Mesendoderm (in vitro differentiated cells): Measurements from ENCODE around the gene TAC4.
A peak's percentile ranks its signal among the peaks of the same experiment; 100 is the strongest.

ENCODE experiments used
- DNase-seq: peaks from one replicate; pipeline ENCODE4 v3.0.0; 2013
- H2AK5ac ChIP-seq: 2 replicates; pipeline ENCODE4 v1.6.1; 2013; ENCODE audit warnings: low read length, inconsistent platforms
- H2BK120ac ChIP-seq: 2 replicates; pipeline ENCODE4 v1.6.1; 2013; ENCODE audit warnings: low read depth, mild to moderate bottlenecking, low read length, moderate library complexity, mixed read lengths
- H2BK15ac ChIP-seq: replicated peaks from 2 replicates; pipeline ENCODE4 v1.6.1; 2013; ENCODE audit warnings: low read depth, mild to moderate bottlenecking, moderate library complexity
- H2BK5ac ChIP-seq: 2 replicates; pipeline ENCODE4 v1.6.1; 2013; ENCODE audit warnings: low read length, inconsistent platforms
- H3K18ac ChIP-seq: 2 replicates; pipeline ENCODE4 v1.6.1; 2013; ENCODE audit warnings: mild to moderate bottlenecking, low read length, mixed read lengths
- H3K23ac ChIP-seq: one replicate; pipeline ENCODE4 v1.6.1; 2013; ENCODE audit warnings: low read length
- H3K27ac ChIP-seq: 2 replicates; pipeline ENCODE4 v1.5.1; 2013; ENCODE audit warnings: low read depth, mild to moderate bottlenecking, inconsistent platforms, low read length, moderate library complexity
- H3K27me3 ChIP-seq: 2 replicates; pipeline ENCODE4 v1.6.1; 2013; ENCODE audit warnings: low read length, control low read depth, mild to moderate bottlenecking, inconsistent platforms; ENCODE audit not compliant: insufficient read depth, poor library complexity
- H3K36me3 ChIP-seq: 2 replicates; pipeline ENCODE4 v1.6.1; 2013; ENCODE audit warnings: low read length, inconsistent platforms; ENCODE audit not compliant: control insufficient read depth, insufficient read depth
- H3K4ac ChIP-seq: one replicate; pipeline ENCODE4 v1.6.1; 2013; ENCODE audit warnings: low read depth, mild to moderate bottlenecking, low read length, moderate library complexity
- H3K4me1 ChIP-seq: 2 replicates; pipeline ENCODE4 v1.6.1; 2013; ENCODE audit warnings: low read depth, low read length, inconsistent platforms; ENCODE audit not compliant: control insufficient read depth
- H3K4me2 ChIP-seq: 2 replicates; pipeline ENCODE4 v1.6.1; 2013; ENCODE audit warnings: low read length
- H3K4me3 ChIP-seq: 2 replicates; pipeline ENCODE4 v1.5.1; 2013; ENCODE audit warnings: mild to moderate bottlenecking, low read length
- H3K56ac ChIP-seq: one replicate; pipeline ENCODE4 v1.6.1; 2013; ENCODE audit warnings: low read length
- H3K79me1 ChIP-seq: 2 replicates; pipeline ENCODE4 v1.6.1; 2013; ENCODE audit warnings: low read length, inconsistent platforms
- H3K79me2 ChIP-seq: 2 replicates; pipeline ENCODE4 v1.6.1; 2013; ENCODE audit warnings: mild to moderate bottlenecking, low read length; ENCODE audit not compliant: control insufficient read depth, insufficient read depth
- H3K9ac ChIP-seq: 2 replicates; pipeline ENCODE4 v1.6.1; 2013; ENCODE audit warnings: low read length, inconsistent platforms
- H4K5ac ChIP-seq: one replicate; pipeline ENCODE4 v1.6.1; 2013; ENCODE audit warnings: low read length
- H4K8ac ChIP-seq: one replicate; pipeline ENCODE4 v1.6.1; 2013; ENCODE audit warnings: low read depth, mild to moderate bottlenecking, control low read depth, low read length, moderate library complexity
- WGBS: extraction: QIAGEN DNeasy Blood & Tissue Kit; methylation state at CpG from one replicate; pipeline ENCODE4 v1.1.7; 2013; ENCODE audit warnings: low lambda C conversion rate, missing lambda C conversion rate; ENCODE audit not compliant: insufficient coverage; ENCODE audit errors: extremely low coverage; 5-methylcytosine and 5-hydroxymethylcytosine counted together

Gene TAC4

GRCh38 chr17:49822829-49823228 lies 25.0 kb downstream of the TAC4 start:
- Histone ChIP-seq H2AK5ac (no peak overlapping the region), H2BK120ac (no peak overlapping the region), H3K36me3 (peaks cover 6% of the 10 kb centered on the region), H3K9ac (no peak overlapping the region), H4K8ac (no peak overlapping the region), H3K4me3 (no peak overlapping the region), H4K5ac (no peak overlapping the region), H3K4me2 (no peak overlapping the region), H3K56ac (no peak overlapping the region), H3K27ac (no peak overlapping the region), H3K79me2 (peaks cover 16% of the 10 kb centered on the region), H3K79me1 (peaks cover 13% of the 10 kb centered on the region), H3K27me3 (no peaks in the 10 kb centered on the region), H3K4ac (no peak overlapping the region), H3K4me1 (peaks cover 3% of the 10 kb centered on the region), H3K23ac (no peak overlapping the region), H3K18ac (no peak overlapping the region), H2BK15ac (no peak overlapping the region), H2BK5ac (no peak overlapping the region)
- WGBS: no CpG with 5 or more reads among the region's 2 CpGs
- no peak for DNase-seq

GRCh38 chr17:49821916-49822315 lies 26.0 kb downstream of the TAC4 start:
- H3K4ac ChIP-seq: no peak overlapping the region
- no peak overlapping the region for H3K9ac ChIP-seq
- H3K27ac ChIP-seq: no peak overlapping the region
- no peak overlapping the region for H2BK15ac ChIP-seq
- no peak for DNase-seq
- H2BK120ac ChIP-seq: no peak overlapping the region
- H3K79me2 ChIP-seq: peaks cover 24% of the 10 kb centered on the region
- H3K56ac ChIP-seq: no peak overlapping the region
- H3K4me3 ChIP-seq: no peak overlapping the region
- no peak overlapping the region for H4K8ac ChIP-seq
- WGBS: no CpG with 5 or more reads among the region's 1 CpG
- H3K27me3 ChIP-seq: no peaks in the 10 kb centered on the region
- no peak overlapping the region for H3K4me2 ChIP-seq
- no peak overlapping the region for H4K5ac ChIP-seq
- peaks cover 6% of the 10 kb centered on the region for H3K36me3 ChIP-seq
- no peak overlapping the region for H2BK5ac ChIP-seq
- H3K18ac ChIP-seq: no peak overlapping the region
- H2AK5ac ChIP-seq: no peak overlapping the region
- peaks cover 3% of the 10 kb centered on the region for H3K4me1 ChIP-seq
- peaks cover 13% of the 10 kb centered on the region for H3K79me1 ChIP-seq
- no peak overlapping the region for H3K23ac ChIP-seq

- no CpG with 5 or more reads among the region's 2 CpGs for WGBS
- Histone ChIP-seq H3K4ac (no peak overlapping the region), H4K5ac (no peak overlapping the region), H3K23ac (no peak overlapping the region), H3K56ac (no peak overlapping the region), H3K18ac (no peak overlapping the region), H2BK15ac (no peak overlapping the region), H3K79me2 (peaks cover 27% of the 10 kb centered on the region), H2BK5ac (no peak overlapping the region), H3K9ac (no peak overlapping the region), H2BK120ac (no peak overlapping the region), H3K4me2 (no peak overlapping the region), H3K27ac (no peak overlapping the region), H3K36me3 (peaks cover 6% of the 10 kb centered on the region), H2AK5ac (no peak overlapping the region), H4K8ac (no peak overlapping the region), H3K27me3 (no peaks in the 10 kb centered on the region), H3K4me3 (no peak overlapping the region), H3K4me1 (peaks cover 3% of the 10 kb centered on the region), H3K79me1 (peaks cover 13% of the 10 kb centered on the region)
- no peak for DNase-seq
Observed at GRCh38 chr17:49821466-49821865, 26.4 kb downstream of the TAC4 start.

GRCh38 chr17:49820773-49821172 lies 27.1 kb downstream of the TAC4 start:
- no peak overlapping the region for H4K5ac ChIP-seq
- H2BK15ac ChIP-seq: no peak overlapping the region
- no peaks in the 10 kb centered on the region for H3K27me3 ChIP-seq
- peaks cover 13% of the 10 kb centered on the region for H3K79me1 ChIP-seq
- H3K36me3 ChIP-seq: peaks cover 6% of the 10 kb centered on the region
- H3K56ac ChIP-seq: no peak overlapping the region
- no peak overlapping the region for H3K23ac ChIP-seq
- no peak overlapping the region for H4K8ac ChIP-seq
- no CpG with 5 or more reads among the region's 1 CpG for WGBS
- H2BK5ac ChIP-seq: no peak overlapping the region
- no peak for DNase-seq
- no peak overlapping the region for H3K27ac ChIP-seq
- no peak overlapping the region for H2BK120ac ChIP-seq
- H3K9ac ChIP-seq: no peak overlapping the region
- H3K4me1 ChIP-seq: peaks cover 3% of the 10 kb centered on the region
- H3K18ac ChIP-seq: no peak overlapping the region
- H3K4ac ChIP-seq: no peak overlapping the region
- H3K4me2 ChIP-seq: no peak overlapping the region
- H3K79me2 ChIP-seq: peaks cover 27% of the 10 kb centered on the region
- H3K4me3 ChIP-seq: no peak overlapping the region
- no peak overlapping the region for H2AK5ac ChIP-seq

- Histone ChIP-seq H3K9ac (no peak overlapping the region), H3K79me2 (peaks cover 27% of the 10 kb centered on the region), H2BK120ac (no peak overlapping the region)
Observed at GRCh38 chr17:49819651-49820050, 28.2 kb downstream of the TAC4 start.

GRCh38 chr17:49819138-49819537 lies 28.7 kb downstream of the TAC4 start:
- H3K4me1 ChIP-seq: peaks cover 9% of the 10 kb centered on the region
- H2BK15ac ChIP-seq: no peak overlapping the region
- no peak for DNase-seq
- peaks cover 6% of the 10 kb centered on the region for H3K36me3 ChIP-seq
- H4K8ac ChIP-seq: no peak overlapping the region
- no CpG with 5 or more reads among the region's 5 CpGs for WGBS
- H3K23ac ChIP-seq: no peak overlapping the region
- H3K27ac ChIP-seq: no peak overlapping the region
- H3K56ac ChIP-seq: no peak overlapping the region
- no peak overlapping the region for H3K4me2 ChIP-seq
- peak overlapping the region; percentile 17 for H3K9ac ChIP-seq
- peaks cover 27% of the 10 kb centered on the region for H3K79me2 ChIP-seq
- no peak overlapping the region for H2AK5ac ChIP-seq
- no peak overlapping the region for H3K4me3 ChIP-seq
- peaks cover 13% of the 10 kb centered on the region for H3K79me1 ChIP-seq
- no peaks in the 10 kb centered on the region for H3K27me3 ChIP-seq
- H3K18ac ChIP-seq: no peak overlapping the region
- no peak overlapping the region for H4K5ac ChIP-seq
- no peak overlapping the region for H2BK5ac ChIP-seq
- no peak overlapping the region for H2BK120ac ChIP-seq
- H3K4ac ChIP-seq: no peak overlapping the region

More at GRCh38 chr17:49819651-49820050, 28.2 kb downstream of the TAC4 start:
- H4K8ac ChIP-seq: no peak overlapping the region
- H3K79me1 ChIP-seq: peaks cover 13% of the 10 kb centered on the region
- no peak overlapping the region for H3K18ac ChIP-seq
- no peak overlapping the region for H3K56ac ChIP-seq
- no peak overlapping the region for H3K4ac ChIP-seq
- H3K27me3 ChIP-seq: no peaks in the 10 kb centered on the region
- H3K23ac ChIP-seq: no peak overlapping the region
- no peak overlapping the region for H3K4me2 ChIP-seq
- DNase-seq: no peak
- H2AK5ac ChIP-seq: no peak overlapping the region
- no peak overlapping the region for H4K5ac ChIP-seq
- no CpG with 5 or more reads among the region's 2 CpGs for WGBS
- no peak overlapping the region for H2BK5ac ChIP-seq
- no peak overlapping the region for H3K27ac ChIP-seq
- no peak overlapping the region for H3K4me3 ChIP-seq
- H2BK15ac ChIP-seq: no peak overlapping the region
- peaks cover 6% of the 10 kb centered on the region for H3K36me3 ChIP-seq
- peaks cover 7% of the 10 kb centered on the region for H3K4me1 ChIP-seq
